ENCODE data around the gene DDIAS. TPM values are rescaled to one million over a fixed set of nuclear protein-coding genes. Genes with fewer than 3 reads are reported as not detected.

The DDIAS gene
- total and polyA plus RNA-seq, 2 donors (not counting 1 experiment from before 2014, with no cell fraction given), result 1.7 to 3.3 TPM

GRCh38 chr11:82981852-82982251, 80.3 kb downstream of the DDIAS start:
- CTCF ChIA-PET, result interaction anchor here (1.4 kb wide), 1 partner anchor 268 kb away, joined by 4 read pairs; no protein-coding TSS in a partner anchor
- no peaks in the 10 kb centered on the region for H4K20me1 ChIP-seq (ENCODE audit: control insufficient read depth, insufficient read depth, low read length, poor library complexity, severe bottlenecking)
- no peak overlapping the region for H3K4me2 ChIP-seq (replicated peaks; ENCODE audit: low read depth, low read length, poor library complexity, severe bottlenecking)
- TF ChIP-seq CTCF (IDR thresholded peaks at IDR 0.05) (no peak), EZH2 (IDR thresholded peaks at IDR 0.05; ENCODE audit: borderline replicate concordance, insufficient read depth, low read depth, low read length, poor library complexity, severe bottlenecking) (no peak)
- intact Hi-C loops (cut with micrococcal nuclease), result no loop called here
- H3K27ac ChIP-seq (ENCODE audit: low read length in 2 of 2), result no peak overlapping the region
- no peaks in the 10 kb centered on the region for H3K9me3 ChIP-seq (ENCODE audit: control extremely low read depth in 1 of 3, control insufficient read depth in 2 of 3, insufficient read depth in 1 of 3, low read length in 2 of 3)
- 95% methylated on average over 5 of the region's 6 CpGs for WGBS (ENCODE audit: insufficient coverage)
- peaks cover 12 to 55% of the 10 kb centered on the region in 2 experiments for H3K36me3 ChIP-seq (replicated peaks in 1 of 2; ENCODE audit: control extremely low read depth in 1 of 2, control insufficient read depth in 1 of 2, extremely low read depth in 1 of 2, insufficient read depth in 2 of 2, low read length in 1 of 2)
- H3K79me2 ChIP-seq (ENCODE audit: control insufficient read depth, insufficient read depth, low read length), result peaks cover 10% of the 10 kb centered on the region
- Mint-ChIP-seq H3K27me3 (no peaks in the 10 kb centered on the region), H3K27ac (no peak overlapping the region), H3K4me3 (no peak overlapping the region), H3K9me3 (ENCODE audit: insufficient read depth) (no peaks in the 10 kb centered on the region), H3K4me1 (peaks cover 30% of the 10 kb centered on the region)
- H3K9ac ChIP-seq (ENCODE audit: low read length), result no peak overlapping the region
- DNase-seq (no peak), ATAC-seq (ENCODE audit: low read depth) (no peak)
- POLR2A ChIA-PET, result no interaction called here
- H3K4me1 ChIP-seq (ENCODE audit: control insufficient read depth in 2 of 2, insufficient read depth in 2 of 2, low read length in 2 of 2), result peaks cover 7 to 9% of the 10 kb centered on the region in 2 donors
- no peak overlapping the region for H2AFZ ChIP-seq (ENCODE audit: insufficient read depth, low read depth, low read length, poor library complexity, severe bottlenecking)
- no peak overlapping the region for H3K4me3 ChIP-seq (ENCODE audit: control extremely low read depth in 1 of 5, extremely low read depth in 1 of 5, insufficient read depth in 1 of 5, low read depth in 2 of 5, low read length in 4 of 5)
- H3K27me3 ChIP-seq (replicated peaks in 1 of 4; ENCODE audit: control extremely low read depth in 1 of 4, control insufficient read depth in 3 of 4, insufficient read depth in 4 of 4, low read length in 3 of 4), result no peaks in the 10 kb centered on the region

Other genes starting within 250 kb of the DDIAS start
- gene FAM181B, start 167.9 kb upstream of the DDIAS start, total RNA-seq, result not detected in 2 replicates
- not detected in 2 replicates for gene FAM181B, start 167.9 kb upstream of the DDIAS start, polyA plus RNA-seq
- gene PRCP, start 1.3 kb upstream of the DDIAS start, total RNA-seq, result 37.7 and 45.2 TPM in 2 replicates
- 24.6 and 29.5 TPM in 2 replicates for gene PRCP, start 1.3 kb upstream of the DDIAS start, polyA plus RNA-seq
- 208 and 214 TPM in 2 replicates for gene RAB30, start 170.2 kb downstream of the DDIAS start, total RNA-seq
- 26.6 and 57.5 TPM in 2 replicates for gene RAB30, start 170.2 kb downstream of the DDIAS start, polyA plus RNA-seq